ENCODE results near the gene SRGAP2C. TPM values are rescaled to one million over a fixed set of nuclear protein-coding genes. Genes with fewer than 3 reads are reported as not detected.
"Not testable (repeated sequence)": the region's sequence is repeated elsewhere in the genome, so short reads cannot be mapped to it uniquely, and the experiment has no call there.

Gene SRGAP2C
- total RNA-seq, 1 experiment from 2014 or later = 49.9 TPM

DNA sequence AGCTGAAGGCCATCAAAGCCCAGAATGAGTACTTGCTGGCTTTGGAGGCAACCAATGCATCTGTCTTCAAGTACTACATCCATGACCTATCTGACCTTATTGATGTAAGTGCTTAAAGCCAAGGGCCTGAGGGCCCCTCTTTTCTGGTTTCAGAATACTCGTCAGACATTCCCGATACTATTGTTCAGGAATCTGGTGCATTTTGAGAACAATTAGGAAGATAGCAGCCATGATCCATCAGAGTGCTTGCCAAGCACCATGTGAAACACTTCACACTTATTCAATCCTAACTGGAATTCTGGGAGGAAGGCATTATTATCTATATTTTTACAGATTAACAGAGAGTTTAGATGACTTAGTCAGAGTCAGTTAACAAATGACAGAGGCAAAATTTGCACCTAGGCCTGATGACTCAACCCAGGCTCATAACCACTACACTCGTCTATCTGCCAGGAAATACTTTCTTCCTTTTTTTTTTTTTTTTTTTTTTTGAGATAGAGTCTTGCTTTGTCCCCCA lies 190.1 kb downstream of the SRGAP2C start:
- H3K79me2 ChIP-seq (ENCODE audit: low read depth); H3K27ac ChIP-seq; CTCF ChIA-PET; BruUV-seq (replicated peaks); H4K20me1 ChIP-seq (ENCODE audit: insufficient read depth); POLR2A ChIA-PET (ENCODE audit: unreplicated experiment); H3K9me2 ChIP-seq (ENCODE audit: insufficient read depth); H3K4me1 ChIP-seq (replicated peaks; ENCODE audit: insufficient read depth); H3K27me3 ChIP-seq (ENCODE audit: insufficient read depth, low read depth); H3K9me3 ChIP-seq (ENCODE audit: insufficient read depth, low read depth); H3K4me3 ChIP-seq; H3K36me3 ChIP-seq (ENCODE audit: low read depth); H3F3A ChIP-seq (ENCODE audit: insufficient read depth, low read depth); DNase-seq; H3K4me2 ChIP-seq; intact Hi-C loops (cut with micrococcal nuclease; ENCODE audit: unreplicated experiment); H2AFZ ChIP-seq: not testable (repeated sequence)

DNA sequence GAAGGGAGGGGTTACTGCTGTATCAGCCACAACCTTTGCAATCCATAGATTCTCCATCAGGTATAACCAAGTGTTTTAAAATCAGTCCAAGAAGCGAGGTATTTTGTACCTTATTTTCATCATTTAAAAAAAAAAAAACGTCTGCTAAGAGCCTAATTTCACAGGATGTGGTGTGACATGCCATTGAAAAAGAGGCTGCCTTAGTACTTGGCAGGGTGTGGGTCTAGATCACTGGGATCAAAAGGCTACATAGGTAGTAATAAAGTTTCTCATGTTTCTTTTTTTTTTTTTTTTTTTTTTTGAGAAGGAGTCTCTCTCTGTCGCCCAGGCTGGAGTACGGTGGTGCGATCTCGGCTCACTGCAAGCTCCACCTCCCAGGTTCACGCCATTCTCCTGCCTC lies 192.2 kb downstream of the SRGAP2C start:
- H3K4me1 ChIP-seq (replicated peaks; ENCODE audit: insufficient read depth); H3K27me3 ChIP-seq (ENCODE audit: insufficient read depth, low read depth); H3K4me3 ChIP-seq; DNase-seq; H3K4me2 ChIP-seq; POLR2A ChIA-PET (ENCODE audit: unreplicated experiment); intact Hi-C loops (cut with micrococcal nuclease; ENCODE audit: unreplicated experiment); H3K9me2 ChIP-seq (ENCODE audit: insufficient read depth); BruUV-seq (replicated peaks); H3K36me3 ChIP-seq (ENCODE audit: low read depth); CTCF ChIA-PET; H3K79me2 ChIP-seq (ENCODE audit: low read depth); H3F3A ChIP-seq (ENCODE audit: insufficient read depth, low read depth); H3K9me3 ChIP-seq (ENCODE audit: insufficient read depth, low read depth); H3K27ac ChIP-seq; H2AFZ ChIP-seq; H4K20me1 ChIP-seq (ENCODE audit: insufficient read depth): not testable (repeated sequence)

DNA sequence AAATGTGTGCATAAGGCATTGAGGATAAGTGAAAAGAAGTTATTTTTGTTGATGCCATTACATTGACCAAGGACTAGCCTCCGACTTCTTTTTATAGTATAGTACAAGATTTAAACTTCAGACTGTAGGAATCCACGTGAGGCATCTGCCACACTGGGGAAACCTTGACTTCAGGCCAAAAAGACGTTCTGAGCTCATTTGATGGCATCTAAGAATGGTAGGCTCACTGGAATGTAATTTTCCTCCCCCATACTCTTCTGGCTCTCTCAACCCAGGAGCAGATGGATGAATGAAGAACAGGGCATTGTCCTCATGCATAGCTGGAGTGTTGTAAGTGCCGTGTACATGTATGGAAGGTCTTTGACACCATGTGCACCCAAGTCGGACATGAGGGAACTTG lies 194.0 kb downstream of the SRGAP2C start:
- H3K4me3 ChIP-seq; BruUV-seq (replicated peaks); H3K4me1 ChIP-seq (replicated peaks; ENCODE audit: insufficient read depth); H4K20me1 ChIP-seq (ENCODE audit: insufficient read depth); POLR2A ChIA-PET (ENCODE audit: unreplicated experiment); intact Hi-C loops (cut with micrococcal nuclease; ENCODE audit: unreplicated experiment); DNase-seq; H3K36me3 ChIP-seq (ENCODE audit: low read depth); H3F3A ChIP-seq (ENCODE audit: insufficient read depth, low read depth); H2AFZ ChIP-seq; H3K27ac ChIP-seq; H3K79me2 ChIP-seq (ENCODE audit: low read depth); H3K4me2 ChIP-seq; H3K9me3 ChIP-seq (ENCODE audit: insufficient read depth, low read depth); CTCF ChIA-PET; H3K27me3 ChIP-seq (ENCODE audit: insufficient read depth, low read depth); H3K9me2 ChIP-seq (ENCODE audit: insufficient read depth): not testable (repeated sequence)

DNA sequence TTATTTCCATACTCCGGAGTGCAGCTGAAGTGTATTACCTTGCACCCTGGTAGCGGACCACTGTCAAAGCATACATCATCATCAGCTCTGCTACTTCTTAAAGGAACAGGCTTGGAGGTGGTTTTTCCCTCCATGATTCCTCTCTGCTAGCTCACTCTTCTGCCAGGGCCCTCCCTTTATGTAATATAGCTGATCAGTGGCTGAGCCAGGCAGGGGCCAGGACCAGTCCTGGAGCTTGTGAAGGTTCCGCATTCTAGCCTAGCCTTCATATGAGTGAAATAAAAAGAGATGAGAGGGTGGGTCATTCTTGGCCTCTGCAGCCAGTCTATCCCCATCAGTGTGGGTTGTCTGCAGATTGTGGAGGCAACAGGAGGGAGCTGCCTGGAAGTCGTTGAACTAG lies 200.0 kb downstream of the SRGAP2C start:
- POLR2A ChIA-PET (ENCODE audit: unreplicated experiment); H3K9me3 ChIP-seq (ENCODE audit: insufficient read depth, low read depth); CTCF ChIA-PET; H3K36me3 ChIP-seq (ENCODE audit: low read depth); H3K27me3 ChIP-seq (ENCODE audit: insufficient read depth, low read depth); H2AFZ ChIP-seq; H3F3A ChIP-seq (ENCODE audit: insufficient read depth, low read depth); H3K9me2 ChIP-seq (ENCODE audit: insufficient read depth); H3K4me3 ChIP-seq; DNase-seq; BruUV-seq (replicated peaks); intact Hi-C loops (cut with micrococcal nuclease; ENCODE audit: unreplicated experiment); H4K20me1 ChIP-seq (ENCODE audit: insufficient read depth); H3K27ac ChIP-seq; H3K4me2 ChIP-seq; H3K4me1 ChIP-seq (replicated peaks; ENCODE audit: insufficient read depth); H3K79me2 ChIP-seq (ENCODE audit: low read depth): not testable (repeated sequence)

DNA sequence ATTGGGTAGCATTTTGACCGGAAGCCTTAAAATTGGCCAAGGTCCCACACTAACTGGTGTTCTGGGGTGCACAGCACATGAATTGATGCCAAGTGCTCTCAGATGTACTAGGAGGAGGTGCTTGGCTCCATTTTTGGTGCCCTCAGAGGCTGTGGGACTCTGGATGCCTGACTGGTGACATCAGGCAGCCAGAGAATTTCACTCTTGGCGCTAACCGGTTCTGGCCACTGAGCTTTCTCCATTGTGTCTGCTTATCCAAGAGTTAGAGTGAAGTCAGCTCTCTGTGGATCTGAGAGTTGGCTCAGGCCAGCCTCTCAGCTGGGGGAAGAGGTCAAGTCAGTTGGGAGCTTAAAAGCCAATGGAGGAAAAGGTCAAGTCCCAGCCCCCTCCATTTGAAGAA lies 200.4 kb downstream of the SRGAP2C start:
- H3K27me3 ChIP-seq (ENCODE audit: insufficient read depth, low read depth); POLR2A ChIA-PET (ENCODE audit: unreplicated experiment); H3K4me2 ChIP-seq; H3F3A ChIP-seq (ENCODE audit: insufficient read depth, low read depth); H2AFZ ChIP-seq; H3K27ac ChIP-seq; H3K4me3 ChIP-seq; DNase-seq; intact Hi-C loops (cut with micrococcal nuclease; ENCODE audit: unreplicated experiment); CTCF ChIA-PET; H3K9me3 ChIP-seq (ENCODE audit: insufficient read depth, low read depth); H3K79me2 ChIP-seq (ENCODE audit: low read depth); H4K20me1 ChIP-seq (ENCODE audit: insufficient read depth); H3K36me3 ChIP-seq (ENCODE audit: low read depth); H3K9me2 ChIP-seq (ENCODE audit: insufficient read depth); H3K4me1 ChIP-seq (replicated peaks; ENCODE audit: insufficient read depth): not testable (repeated sequence)
- BruUV-seq (replicated peaks) = TSS peak; percentile 15

DNA sequence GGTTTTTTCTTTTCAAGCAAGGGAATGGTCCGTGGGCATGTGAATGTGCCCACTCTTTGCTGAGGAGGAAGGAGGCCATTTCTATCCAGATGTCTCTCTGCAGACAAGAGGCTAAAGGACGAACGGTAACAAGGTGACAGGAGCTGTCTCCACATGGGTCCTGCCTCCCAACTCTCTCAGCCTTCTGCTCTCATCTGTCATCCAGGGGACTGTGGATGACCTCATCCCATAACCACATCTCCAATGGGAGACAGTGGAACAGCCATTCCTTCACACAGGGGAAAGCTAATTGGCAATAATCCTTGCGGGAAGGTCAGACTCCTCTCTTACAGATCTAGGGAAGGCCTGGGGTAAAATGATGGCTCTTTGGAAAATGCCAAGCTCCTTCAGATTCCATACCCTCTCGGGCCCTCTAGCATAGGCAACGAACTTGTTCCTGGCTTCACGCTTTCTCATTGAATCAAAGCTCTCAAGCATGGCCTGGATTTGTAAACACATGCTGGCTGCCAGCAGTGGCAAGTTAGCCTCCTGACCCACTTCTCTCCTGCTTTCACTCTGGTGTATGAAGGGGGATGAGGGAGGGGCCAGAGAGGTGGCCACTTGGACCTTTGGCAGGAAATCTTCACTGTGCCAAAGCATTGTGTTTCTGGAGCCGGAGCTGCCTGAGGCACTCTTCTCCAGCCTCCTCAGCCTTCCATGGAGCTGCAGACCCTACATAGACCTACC lies 201.0 kb downstream of the SRGAP2C start:
- BruUV-seq (replicated peaks); intact Hi-C loops (cut with micrococcal nuclease; ENCODE audit: unreplicated experiment); H2AFZ ChIP-seq; POLR2A ChIA-PET (ENCODE audit: unreplicated experiment); H3K4me2 ChIP-seq; H3K9me3 ChIP-seq (ENCODE audit: insufficient read depth, low read depth); H3K79me2 ChIP-seq (ENCODE audit: low read depth); H3K36me3 ChIP-seq (ENCODE audit: low read depth); H3K27me3 ChIP-seq (ENCODE audit: insufficient read depth, low read depth); CTCF ChIA-PET; H3F3A ChIP-seq (ENCODE audit: insufficient read depth, low read depth); H3K9me2 ChIP-seq (ENCODE audit: insufficient read depth); H3K27ac ChIP-seq; DNase-seq; H3K4me3 ChIP-seq; H3K4me1 ChIP-seq (replicated peaks; ENCODE audit: insufficient read depth); H4K20me1 ChIP-seq (ENCODE audit: insufficient read depth): not testable (repeated sequence)

DNA sequence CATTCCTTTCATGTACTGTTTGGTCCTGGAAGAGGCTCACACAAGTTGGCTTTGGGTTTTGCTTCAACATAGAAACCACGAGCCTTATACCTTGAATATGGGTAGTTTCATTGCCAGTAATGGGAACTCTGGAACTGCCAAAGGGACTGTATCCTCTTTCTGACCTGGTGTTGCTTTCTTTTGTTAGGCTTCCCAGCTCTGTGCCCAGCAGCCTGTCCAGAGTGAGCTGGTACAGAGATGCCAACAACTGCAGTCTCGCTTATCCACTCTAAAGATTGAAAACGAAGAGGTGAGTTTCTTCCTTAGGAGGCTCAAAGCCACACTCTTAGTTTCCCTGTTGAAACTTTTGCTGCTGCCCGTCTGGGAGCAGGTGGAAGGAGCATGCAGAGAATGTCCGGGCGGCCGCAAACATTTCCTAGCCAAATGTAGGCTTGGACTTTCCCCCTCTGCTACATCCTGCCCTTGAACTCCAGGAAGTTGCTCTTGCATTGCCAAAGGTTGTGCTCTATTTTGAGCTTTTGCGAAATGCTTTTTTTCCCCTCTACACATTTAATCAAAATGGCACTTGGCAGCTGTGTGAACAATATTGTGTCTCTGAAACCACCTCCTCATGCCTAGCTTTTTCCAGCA lies 201.7 kb downstream of the SRGAP2C start:
- H2AFZ ChIP-seq; H3K4me3 ChIP-seq; DNase-seq; H3K36me3 ChIP-seq (ENCODE audit: low read depth); H3K9me2 ChIP-seq (ENCODE audit: insufficient read depth); POLR2A ChIA-PET (ENCODE audit: unreplicated experiment); BruUV-seq (replicated peaks); H3K79me2 ChIP-seq (ENCODE audit: low read depth); H3K4me1 ChIP-seq (replicated peaks; ENCODE audit: insufficient read depth); CTCF ChIA-PET; H3K4me2 ChIP-seq; H3K27ac ChIP-seq; H3K27me3 ChIP-seq (ENCODE audit: insufficient read depth, low read depth); H4K20me1 ChIP-seq (ENCODE audit: insufficient read depth); H3K9me3 ChIP-seq (ENCODE audit: insufficient read depth, low read depth); intact Hi-C loops (cut with micrococcal nuclease; ENCODE audit: unreplicated experiment); H3F3A ChIP-seq (ENCODE audit: insufficient read depth, low read depth): not testable (repeated sequence)

All from PC-9 (cell line).